ENCODE measurements around the gene XYLT2.
"Not testable (repeated sequence)": the region's sequence is repeated elsewhere in the genome, so short reads cannot be mapped to it uniquely, and the experiment has no call there.

XYLT2 gene

DNA sequence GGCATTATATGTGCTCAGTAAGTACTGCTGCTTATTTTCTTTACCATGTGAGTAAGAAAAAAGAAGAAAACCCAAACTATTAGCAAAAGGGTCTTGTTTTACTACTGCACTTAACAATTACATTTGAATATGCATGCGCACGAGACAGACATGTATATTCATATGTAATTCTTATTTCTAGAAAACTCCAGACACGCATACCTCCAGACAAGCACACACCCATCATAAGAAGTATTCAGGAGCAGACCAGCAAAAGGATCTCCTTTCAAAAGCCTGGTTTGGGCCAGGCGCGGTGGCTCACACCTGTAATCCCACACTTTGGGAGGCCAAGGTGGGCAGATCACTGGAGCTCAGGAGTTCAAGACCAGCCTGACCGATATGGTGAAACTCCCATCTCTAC, 43.6 kb downstream of the XYLT2 start:
- no peak for DNase-seq (ENCODE audit: low read depth, low spot score)

DNA sequence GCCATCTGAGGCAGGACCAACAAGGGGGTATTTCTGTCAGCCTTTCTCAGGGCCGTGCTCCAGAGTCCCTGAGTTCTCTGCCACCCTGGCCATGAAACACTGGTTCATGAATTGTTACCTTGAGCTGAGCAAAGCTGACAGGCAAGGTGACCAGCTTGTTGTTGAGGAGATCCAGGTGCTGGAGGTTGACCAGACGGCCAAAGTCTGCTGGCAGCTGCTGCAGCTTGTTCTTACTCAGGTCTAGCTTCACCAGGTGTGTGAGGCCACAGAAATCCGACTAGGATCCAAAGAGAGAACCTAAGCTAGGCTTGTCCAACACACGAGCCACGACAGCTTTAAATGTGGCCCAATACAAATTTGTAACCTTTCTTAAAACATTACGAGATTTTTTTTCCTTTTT, 46.7 kb downstream of the XYLT2 start:
- DNase-seq (ENCODE audit: low read depth, low spot score) = no peak

DNA sequence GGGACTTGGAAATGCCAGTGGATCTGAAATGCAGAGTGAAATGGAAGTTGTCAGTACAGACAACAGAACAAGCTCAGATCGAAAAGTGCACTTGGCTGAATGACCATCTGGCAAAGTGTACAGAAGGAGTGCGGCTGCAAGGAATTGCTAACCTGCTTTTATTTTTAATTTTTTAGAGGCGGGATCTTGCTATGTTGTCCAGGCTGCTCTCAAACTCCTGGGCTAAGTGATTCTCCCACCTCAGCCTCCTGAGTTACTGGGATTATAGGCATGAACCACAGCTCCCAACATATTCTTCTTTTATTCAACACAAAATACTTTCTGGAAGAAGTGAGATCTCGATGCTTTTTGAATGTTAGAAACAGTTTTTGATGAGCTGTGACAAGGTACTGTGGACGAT, 47.8 kb downstream of the XYLT2 start:
- no peak for DNase-seq (ENCODE audit: low read depth, low spot score)

DNA sequence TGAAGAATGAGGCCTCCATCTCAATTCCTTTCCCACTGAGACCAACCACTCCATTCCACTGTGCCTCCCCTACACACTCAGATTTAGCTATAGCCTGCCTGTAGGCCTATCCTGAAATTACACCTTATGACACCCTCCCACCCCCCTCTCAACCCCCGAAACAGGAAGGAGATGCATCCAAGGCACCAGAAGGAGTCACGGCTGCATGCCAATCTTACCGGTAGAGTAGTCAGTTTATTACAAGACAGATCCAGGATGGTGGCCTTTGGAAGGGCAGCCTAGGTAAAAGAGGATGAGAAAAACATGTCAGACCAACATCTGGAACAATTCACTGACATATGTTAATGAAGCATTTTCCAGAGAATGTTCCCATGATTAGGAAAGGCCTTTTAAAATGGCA, 48.8 kb downstream of the XYLT2 start:
- DNase-seq (ENCODE audit: low read depth, low spot score) = no peak

DNA sequence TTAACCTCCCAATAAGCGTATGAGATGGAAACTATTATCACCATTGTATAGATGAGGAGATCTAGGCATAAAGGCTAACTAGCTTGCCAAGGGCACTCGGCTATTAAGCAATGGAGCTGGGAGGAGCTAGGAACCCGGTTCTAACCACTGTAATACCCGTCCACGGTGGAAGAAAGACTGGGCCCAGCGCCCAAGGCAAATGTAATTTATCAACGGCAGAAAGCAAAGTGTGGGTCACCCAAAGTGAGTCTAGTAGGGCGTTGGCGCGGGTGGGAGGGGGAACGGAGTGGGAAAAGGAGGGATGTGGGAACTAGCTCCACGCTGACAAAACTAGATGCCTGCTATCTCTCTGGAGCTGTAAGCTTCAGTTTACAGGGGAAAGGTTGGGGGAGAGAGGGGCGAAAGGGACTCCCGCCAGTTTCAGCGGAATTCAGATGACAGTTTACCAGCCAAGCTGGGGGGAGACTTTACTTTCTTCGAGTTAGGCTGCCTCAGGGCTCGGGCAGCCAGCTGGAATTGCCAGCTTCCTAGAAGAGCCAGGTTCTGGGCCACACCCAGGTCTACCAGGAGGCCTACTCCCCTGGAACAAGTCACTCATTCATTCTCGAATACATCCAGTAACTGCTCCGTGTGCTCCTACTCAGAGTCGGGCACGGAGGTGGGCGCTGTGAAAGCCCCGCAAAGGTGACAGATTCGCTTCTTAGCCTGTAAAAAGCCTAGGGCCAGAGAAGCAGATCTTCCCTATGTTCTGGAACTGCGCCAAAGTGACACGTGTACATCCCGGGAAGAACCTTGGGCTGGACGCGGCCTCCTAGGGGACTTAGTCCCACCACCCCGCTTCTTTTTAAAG, 50.6 kb downstream of the XYLT2 start:
- no peak for DNase-seq (ENCODE audit: low read depth, low spot score)

DNA sequence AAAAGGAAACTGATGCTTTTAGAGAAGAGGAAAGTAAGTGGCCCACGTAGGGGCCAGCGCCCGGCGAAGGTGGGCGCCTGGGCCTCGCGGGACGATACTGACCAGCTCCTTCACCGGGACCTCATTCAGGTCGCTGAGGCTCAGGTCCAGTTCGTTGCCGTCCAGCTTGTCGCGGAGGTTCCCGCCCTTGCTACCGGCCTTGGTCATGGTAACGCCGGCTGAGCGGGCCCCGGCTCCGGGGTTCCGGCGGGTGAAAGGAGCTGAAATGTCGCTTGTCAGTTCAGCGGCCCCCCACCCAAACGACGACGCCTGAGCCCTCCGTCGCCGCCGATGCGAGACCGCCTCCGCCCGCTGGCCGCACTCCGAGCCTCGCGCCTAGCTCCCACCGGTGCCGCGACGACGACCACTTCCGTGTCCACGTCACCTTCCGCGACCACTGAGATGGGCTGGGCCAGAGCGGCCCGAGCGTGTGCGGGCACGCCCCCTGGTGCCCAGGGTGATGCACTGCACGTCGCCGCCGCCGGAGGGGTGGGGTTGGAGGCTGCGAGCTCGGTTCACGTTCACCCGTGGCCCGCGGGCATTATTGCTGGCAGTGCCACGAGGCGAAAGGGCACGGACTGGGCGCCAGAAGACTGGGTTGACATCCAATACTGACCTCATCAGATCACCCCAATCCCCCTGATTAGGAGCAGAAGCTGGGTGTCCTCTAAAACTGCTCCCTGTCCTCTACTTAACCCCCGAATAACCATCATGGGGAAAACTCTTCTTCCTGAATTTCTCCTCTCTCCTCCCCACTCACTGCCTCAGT, 51.4 kb downstream of the XYLT2 start, which contains the start of gene LRRC59:
TSS of gene LRRC59 (minus strand) at position 413 of the 808 bp plus-strand sequence. CDS start at position 207, 206 bp downstream.
- peak; percentile 60 for DNase-seq (ENCODE audit: low read depth, low spot score)

DNA sequence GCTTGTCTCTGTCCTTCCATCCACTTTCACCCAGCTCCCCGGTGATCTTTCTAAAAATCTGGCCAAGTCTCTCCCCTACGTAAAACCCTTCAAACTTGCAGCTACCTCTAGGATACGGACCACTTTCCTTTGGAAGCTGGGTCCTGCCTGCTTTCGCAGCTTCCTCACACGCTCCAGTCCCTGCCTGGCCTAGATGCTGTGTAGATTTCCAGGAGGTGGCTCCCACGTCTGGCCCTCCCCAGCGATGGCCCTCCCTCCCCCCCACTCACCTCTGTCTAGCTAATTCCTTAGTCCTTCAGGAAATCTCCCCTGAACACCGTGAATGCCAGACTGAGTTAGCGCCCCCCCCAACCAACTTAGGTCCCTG, 52.0 kb downstream of the XYLT2 start:
- no peak for DNase-seq (ENCODE audit: low read depth, low spot score)

DNA sequence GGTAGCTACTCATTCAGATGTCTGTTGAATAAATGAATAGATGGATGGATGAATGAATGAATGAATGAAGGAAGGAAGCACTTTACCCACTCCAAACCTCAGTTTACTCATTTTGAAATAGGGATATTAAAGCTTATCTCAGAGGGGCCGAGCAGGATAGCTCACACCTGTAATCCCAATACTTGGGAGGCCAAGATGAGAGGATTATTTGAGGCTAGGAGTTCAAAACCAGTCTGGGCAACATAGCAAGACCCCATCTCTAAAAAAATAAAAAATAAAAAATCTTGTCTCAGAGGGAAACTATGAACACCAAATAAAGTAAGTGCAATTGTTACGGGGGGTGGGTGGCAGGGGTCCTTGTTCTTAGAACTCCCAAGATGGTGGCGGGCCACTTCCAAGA, 52.7 kb downstream of the XYLT2 start:
- not testable (repeated sequence) for DNase-seq (ENCODE audit: low read depth, low spot score)

DNA sequence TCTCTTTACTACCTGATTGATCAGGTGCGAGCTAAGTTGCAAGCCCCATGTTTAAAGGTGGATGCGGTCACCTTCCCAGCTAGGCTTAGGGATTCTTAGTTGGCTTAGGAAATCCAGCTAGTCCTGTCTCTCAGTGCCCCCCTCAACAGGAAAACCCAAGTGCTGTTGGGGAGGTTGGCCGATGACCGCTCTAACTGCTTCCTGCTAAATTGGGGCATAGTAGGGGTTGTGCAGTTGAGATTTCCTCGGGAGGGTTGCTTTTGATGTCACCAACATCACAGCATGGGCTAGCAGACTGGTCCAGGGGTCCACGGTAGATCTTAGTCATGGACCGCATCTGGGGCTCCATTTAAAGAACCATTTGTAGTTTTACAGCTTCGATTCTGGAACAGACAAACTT, 53.7 kb downstream of the XYLT2 start:
- not testable (repeated sequence) for DNase-seq (ENCODE audit: low read depth, low spot score)

DNA sequence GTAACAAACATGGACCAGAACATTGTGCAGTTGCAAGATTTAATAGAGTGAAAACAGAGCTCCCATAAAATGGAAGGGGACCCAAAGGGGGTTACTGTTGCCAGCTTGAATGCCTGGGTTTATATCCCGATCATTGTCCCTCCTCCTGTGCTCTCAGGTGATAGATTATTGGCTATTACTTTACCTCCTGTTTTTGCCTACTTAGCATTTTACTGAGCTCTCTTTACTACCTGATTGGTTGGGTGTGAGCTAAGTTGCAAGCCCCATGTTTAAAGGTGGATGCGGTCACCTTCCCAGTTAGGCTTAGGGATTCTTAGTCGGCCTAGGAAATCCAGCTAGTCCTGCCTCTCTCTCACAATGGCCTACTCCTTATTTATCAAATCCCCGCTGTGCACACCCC, 59.4 kb downstream of the XYLT2 start:
- DNase-seq (ENCODE audit: low read depth, low spot score) = not testable (repeated sequence)

DNA sequence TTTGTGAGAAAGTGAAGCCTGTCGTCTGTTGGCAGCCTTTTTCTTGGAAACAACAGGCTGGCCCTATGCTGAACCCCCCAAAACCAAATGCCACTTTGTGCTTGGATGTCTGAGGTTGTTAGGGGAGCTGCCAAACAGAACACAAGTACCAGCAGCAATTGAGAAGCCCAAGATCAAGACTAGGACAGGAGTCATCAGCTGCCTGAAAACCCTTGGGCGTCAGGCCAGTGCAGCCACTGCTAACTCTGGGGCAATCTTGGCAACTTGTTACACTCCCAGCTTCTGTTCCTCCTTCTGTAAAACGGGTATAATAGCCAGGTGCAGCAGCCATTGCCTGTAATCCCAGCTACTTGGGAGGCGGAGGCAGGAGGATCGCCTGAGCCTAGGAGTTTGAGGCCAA, 60.7 kb downstream of the XYLT2 start:
- DNase-seq (ENCODE audit: low read depth, low spot score) = no peak

DNA sequence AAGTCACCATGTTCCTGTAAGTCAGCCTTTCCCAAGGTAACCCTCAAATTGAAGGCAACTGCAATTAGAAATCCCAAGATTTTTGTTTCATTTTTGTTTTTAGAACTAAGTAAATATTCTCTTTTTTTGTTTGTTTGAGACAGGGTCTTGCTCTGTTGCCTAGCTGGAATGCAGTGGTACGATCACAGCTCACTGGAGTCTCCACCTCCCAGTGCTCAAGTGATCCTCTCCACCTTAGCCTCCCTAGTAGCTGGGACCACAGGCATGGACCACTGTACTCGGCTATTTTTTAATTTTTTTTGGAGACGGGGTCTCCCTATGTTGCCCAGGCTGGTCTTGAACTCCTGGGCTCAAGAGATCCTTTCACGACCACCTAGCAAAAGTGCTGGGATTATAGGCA, 62.0 kb downstream of the XYLT2 start:
- DNase-seq (ENCODE audit: low read depth, low spot score) = no peak

Measured in brain pericyte (primary cell).